Measurements from ENCODE around the gene MEIS3. TPM values are rescaled to one million over a fixed set of nuclear protein-coding genes. Genes with fewer than 3 reads are reported as not detected.
A peak's percentile ranks its signal among the peaks of the same experiment; 100 is the strongest.

Gene MEIS3
- total RNA-seq, 1 donor from 2014 or later: 4.4 TPM

GRCh38 chr19:47435883-47436417 is 16.6 kb upstream of the MEIS3 start:
- no peak for DNase-seq (ENCODE audit: low read depth)

- DNase-seq (ENCODE audit: low read depth): no peak
Observed at GRCh38 chr19:47435196-47435595, 15.9 kb upstream of the MEIS3 start.

- DNase-seq (ENCODE audit: low read depth): no peak
Observed at GRCh38 chr19:47434088-47434487, 14.8 kb upstream of the MEIS3 start.

- DNase-seq (ENCODE audit: low read depth): no peak
Observed at GRCh38 chr19:47433121-47433520, 13.8 kb upstream of the MEIS3 start.

- no peak for DNase-seq (ENCODE audit: low read depth)
Observed at GRCh38 chr19:47432499-47432898, 13.2 kb upstream of the MEIS3 start.

- no peak for DNase-seq (ENCODE audit: low read depth)
Observed at GRCh38 chr19:47432091-47432490, 12.8 kb upstream of the MEIS3 start.

- no peak for DNase-seq (ENCODE audit: low read depth)
Observed at GRCh38 chr19:47430041-47430802, 10.9 kb upstream of the MEIS3 start.

GRCh38 chr19:47429140-47429793 is 9.9 kb upstream of the MEIS3 start:
- no peak for DNase-seq (ENCODE audit: low read depth)

- peak; percentile 96 for DNase-seq (ENCODE audit: low read depth)
Observed at GRCh38 chr19:47428177-47428894, 9.0 kb upstream of the MEIS3 start.

- DNase-seq (ENCODE audit: low read depth): peak; percentile 52
Observed at GRCh38 chr19:47427241-47428176, 8.2 kb upstream of the MEIS3 start.

GRCh38 chr19:47423203-47423882 is 4.0 kb upstream of the MEIS3 start:
- DNase-seq (ENCODE audit: low read depth): no peak

GRCh38 chr19:47422417-47423163 is 3.3 kb upstream of the MEIS3 start:
- no peak for DNase-seq (ENCODE audit: low read depth)

GRCh38 chr19:47421844-47422395 is 2.6 kb upstream of the MEIS3 start:
- DNase-seq (ENCODE audit: low read depth): no peak

- DNase-seq (ENCODE audit: low read depth): no peak
Observed at GRCh38 chr19:47421244-47421786, 2.0 kb upstream of the MEIS3 start.

- DNase-seq (ENCODE audit: low read depth): no peak
Observed at GRCh38 chr19:47419789-47420188, 462 bp upstream of the MEIS3 start.

GRCh38 chr19:47418692-47419029 is 666 bp downstream of the MEIS3 start:
- no peak for DNase-seq (ENCODE audit: low read depth)

GRCh38 chr19:47417746-47418691 is 1.3 kb downstream of the MEIS3 start:
- DNase-seq (ENCODE audit: low read depth): no peak
